Activated gamma-delta T cell (primary cell): ENCODE results near the gene PDE4B.
"Not testable (repeated sequence)": the region's sequence is repeated elsewhere in the genome, so short reads cannot be mapped to it uniquely, and the experiment has no call there.

ENCODE experiments used
- DNase-seq: peaks from one replicate; lab custom pipeline; 2025; lab: John Stamatoyannopoulos, UW

The PDE4B gene

DNA sequence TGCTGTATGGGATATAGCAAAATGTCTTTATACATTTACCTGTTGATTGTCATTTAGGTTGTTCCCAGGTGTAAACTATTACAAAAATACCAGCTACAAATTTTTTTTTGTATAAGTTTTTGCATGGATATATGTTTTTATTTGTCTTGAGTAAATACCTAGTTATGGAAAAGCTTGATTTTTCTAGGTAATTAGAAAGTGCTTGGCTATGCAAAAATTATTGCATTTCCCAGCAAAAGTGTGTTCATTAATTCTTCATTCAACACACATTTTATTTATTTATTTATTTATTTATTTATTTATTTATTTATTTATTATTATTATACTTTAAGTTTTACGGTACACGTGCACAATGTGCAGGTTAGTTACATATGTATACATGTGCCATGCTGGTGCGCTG lies 22.1 kb downstream of the PDE4B start:
- no peak for DNase-seq

- DNase-seq: no peak
Observed at GRCh38 chr1:65817891-65818290, 25.2 kb downstream of the PDE4B start.

GRCh38 chr1:65818966-65819365 lies 26.3 kb downstream of the PDE4B start:
- no peak for DNase-seq

- no peak for DNase-seq
Observed at GRCh38 chr1:65820983-65821382, 28.3 kb downstream of the PDE4B start.

- no peak for DNase-seq
Observed at GRCh38 chr1:65821386-65821785, 28.7 kb downstream of the PDE4B start.

GRCh38 chr1:65824103-65824502 lies 31.4 kb downstream of the PDE4B start:
- no peak for DNase-seq

- no peak for DNase-seq
Observed at GRCh38 chr1:65825741-65826140, 33.0 kb downstream of the PDE4B start.

DNA sequence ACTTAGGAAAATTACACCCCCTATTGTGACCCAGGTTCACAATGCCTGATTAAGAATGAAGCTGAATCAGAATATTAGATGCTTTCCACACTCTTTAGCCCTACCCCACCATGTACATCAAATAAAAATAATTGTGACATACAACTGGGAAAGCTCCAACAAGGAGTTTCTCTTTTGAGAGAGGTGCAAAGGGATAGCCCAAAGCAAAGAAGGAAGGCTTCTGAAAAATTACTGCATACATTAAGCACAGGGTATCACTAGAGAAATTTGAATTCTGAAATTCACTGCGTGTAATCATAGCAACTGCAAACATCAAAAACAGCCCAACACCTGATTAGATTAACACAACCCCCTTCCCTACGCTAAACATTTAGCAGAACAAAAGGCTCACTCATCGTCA lies 34.1 kb downstream of the PDE4B start:
- no peak for DNase-seq

DNA sequence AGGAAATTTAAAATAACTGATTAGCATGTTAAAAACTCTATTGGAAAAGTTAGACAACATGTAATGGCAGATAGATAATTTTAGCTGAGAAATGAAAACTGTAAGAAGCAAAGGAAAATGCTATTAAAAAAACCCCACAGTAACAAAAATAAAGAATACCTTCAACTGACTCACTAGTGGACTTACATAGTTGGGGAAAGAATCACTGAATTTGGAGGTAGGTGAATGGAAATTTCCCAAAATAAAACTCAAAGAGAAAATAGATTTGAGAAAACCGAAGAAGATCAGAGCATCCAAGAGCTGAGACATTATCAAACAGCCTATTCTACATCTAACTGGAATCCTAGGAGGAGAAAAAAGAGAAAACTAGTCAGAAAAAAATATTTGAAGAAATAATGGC lies 34.7 kb downstream of the PDE4B start:
- DNase-seq: no peak

- DNase-seq: no peak
Observed at GRCh38 chr1:65830306-65830705, 37.6 kb downstream of the PDE4B start.

- no peak for DNase-seq
Observed at GRCh38 chr1:65832296-65832695, 39.6 kb downstream of the PDE4B start.

DNA sequence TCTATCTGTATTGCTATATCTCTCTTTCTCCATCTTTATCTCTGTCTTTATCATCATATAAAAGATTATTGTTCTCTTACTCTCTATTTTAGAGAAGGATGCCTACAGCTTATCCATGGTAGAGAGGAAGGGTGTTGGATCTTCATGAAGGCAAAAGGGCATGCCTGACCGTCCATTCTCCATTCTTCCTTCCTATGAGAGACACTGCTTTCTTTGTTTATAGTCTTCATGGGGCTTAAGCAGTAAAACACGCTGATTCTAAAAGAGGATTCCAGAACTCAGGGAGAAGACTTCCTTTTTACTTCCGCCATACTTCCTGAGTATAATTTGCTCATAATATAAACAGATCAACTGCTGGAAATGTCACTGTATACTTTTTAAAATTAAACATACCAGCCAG lies 44.0 kb downstream of the PDE4B start:
- DNase-seq: no peak

- DNase-seq: no peak
Observed at GRCh38 chr1:65840683-65841082, 48.0 kb downstream of the PDE4B start.

DNA sequence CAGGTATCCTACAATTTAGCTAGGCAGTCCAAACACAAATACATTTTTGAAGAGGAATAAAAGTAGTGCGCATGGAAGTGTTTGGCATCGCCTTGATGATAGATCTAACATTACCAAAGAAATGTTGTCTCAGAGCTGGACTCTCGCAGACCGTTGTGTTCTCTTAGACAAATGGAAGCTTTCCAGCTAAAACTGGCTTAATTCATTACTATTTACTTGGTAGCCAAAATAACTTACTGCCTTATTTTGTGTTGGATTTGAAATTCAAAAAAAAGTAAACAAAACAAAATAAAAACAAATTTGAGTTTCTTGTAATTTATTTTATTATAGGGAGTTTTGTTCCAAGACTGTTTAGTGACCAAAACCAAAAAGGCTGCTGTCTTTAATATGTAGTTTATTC lies 51.6 kb downstream of the PDE4B start:
- no peak for DNase-seq

- no peak for DNase-seq
Observed at GRCh38 chr1:65844821-65845534, 52.3 kb downstream of the PDE4B start.

DNA sequence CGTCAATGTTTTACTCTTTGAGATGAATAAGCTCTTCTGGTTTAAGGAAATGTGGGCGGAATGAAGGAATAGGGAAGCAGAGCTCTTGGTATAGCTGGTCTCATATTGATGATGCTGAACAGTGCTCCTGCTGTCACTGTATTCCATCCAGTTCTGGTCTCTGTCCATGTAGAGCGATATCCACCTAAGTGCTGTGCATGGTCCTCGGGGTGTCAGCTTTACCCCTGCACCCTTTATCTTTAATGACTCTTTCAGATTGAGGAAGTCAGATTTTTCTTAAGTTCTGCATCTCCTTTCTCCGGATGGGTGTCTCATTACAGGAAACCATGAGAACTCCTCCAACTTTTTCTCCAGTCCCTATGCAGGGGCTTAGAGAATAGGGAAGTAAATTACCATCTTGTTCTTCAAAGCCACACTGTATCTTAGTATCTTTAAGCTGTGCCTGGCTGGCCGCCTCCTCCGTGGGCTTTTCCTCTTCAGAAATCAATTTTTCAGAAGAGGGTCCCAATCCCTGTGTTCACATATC lies 52.9 kb downstream of the PDE4B start:
- no peak for DNase-seq

DNA sequence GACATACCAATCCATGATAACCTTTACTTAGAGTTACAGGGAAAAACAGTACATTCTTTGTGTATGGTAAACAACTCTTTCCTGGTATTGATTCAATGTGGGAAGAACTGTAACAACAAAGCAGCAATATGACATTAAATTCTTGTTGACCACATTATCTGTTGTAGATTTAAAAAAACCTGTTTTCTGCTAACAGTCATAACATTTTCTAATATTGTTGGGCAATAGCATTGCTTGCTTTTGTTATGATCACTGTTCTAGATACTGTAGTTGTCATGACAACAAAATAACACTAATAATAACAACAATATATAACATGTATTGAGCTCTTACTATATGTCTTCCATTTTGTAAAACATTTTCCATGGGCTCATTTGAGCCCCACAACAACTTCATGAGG lies 54.2 kb downstream of the PDE4B start:
- DNase-seq: no peak

DNA sequence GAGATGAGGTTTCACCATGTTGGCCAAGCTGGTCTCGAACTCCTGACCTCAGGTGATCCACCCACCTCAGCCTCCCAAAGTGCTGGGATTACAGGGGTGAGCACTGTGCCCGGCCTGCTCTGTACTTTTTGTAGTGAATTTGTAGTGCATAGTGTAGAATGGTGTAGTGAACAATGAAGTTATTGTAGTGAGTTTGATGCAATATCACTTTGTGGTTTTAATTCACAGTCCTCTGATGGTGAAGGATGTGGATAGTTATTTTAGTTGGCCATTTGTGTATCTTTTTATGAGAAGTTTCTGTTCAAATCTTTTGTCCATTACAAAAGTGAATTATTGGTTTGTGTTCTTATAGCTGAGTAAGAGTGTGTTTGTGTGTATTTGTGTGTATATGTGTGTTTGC lies 57.6 kb downstream of the PDE4B start:
- DNase-seq: no peak

- DNase-seq: not testable (repeated sequence)
Observed at GRCh38 chr1:65856591-65856990, 63.9 kb downstream of the PDE4B start.

DNA sequence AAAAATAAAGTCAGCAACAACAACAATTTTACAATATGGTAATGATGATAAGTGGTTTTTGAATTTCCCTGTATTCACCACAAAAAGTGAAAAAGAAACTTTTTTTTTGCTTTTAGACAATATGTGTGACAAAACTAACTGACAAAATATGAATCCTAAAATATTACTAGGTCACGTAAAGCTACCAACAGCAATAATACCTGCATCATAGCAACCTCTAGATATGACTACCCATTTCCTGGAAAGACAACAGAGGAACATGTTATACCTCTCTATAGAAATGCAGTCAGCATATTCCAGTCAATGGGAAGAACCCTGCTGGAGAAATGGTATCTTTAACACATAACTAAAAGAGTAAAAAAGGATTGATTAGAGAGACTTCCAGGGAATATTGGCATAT lies 73.7 kb downstream of the PDE4B start:
- no peak for DNase-seq

GRCh38 chr1:65872301-65872700 lies 79.6 kb downstream of the PDE4B start:
- no peak for DNase-seq

DNA sequence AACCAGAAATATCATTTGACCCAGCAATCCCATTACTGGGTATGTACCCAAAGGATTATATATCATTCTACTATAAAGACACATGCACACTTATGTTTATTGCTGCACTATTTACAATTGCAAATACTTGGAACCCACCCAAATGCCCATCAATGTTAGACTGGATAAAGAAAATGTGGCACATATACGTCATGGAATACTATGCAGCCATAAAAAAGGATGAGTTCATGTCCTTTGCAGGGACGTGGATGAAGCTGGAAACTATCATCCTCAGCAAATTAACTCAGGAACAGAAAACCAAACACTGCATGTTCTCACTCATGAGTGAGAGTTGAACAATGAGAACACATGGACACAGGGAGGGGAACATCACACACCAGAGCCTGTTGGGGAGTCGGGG lies 85.6 kb downstream of the PDE4B start:
- DNase-seq: not testable (repeated sequence)

DNA sequence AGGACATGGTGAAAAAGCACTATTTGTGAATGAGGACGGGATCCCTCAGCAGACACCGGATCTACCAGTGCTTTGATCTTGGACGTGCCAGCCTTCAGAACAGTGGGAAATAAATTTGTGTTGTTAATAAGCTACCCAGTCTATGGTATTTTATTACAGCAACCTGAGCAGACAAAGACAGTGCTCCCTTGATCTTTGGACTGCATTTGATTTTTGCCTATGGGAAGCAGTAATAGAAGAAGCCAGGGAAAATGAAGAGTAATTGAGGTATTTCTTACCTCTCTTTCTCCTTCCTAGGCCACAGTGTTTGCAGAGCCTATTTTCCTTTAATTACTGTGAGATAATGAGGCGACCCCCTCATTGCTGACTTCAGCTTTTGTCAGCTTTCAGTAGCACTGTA lies 87.9 kb downstream of the PDE4B start:
- no peak for DNase-seq

GRCh38 chr1:65881067-65881594 lies 88.4 kb downstream of the PDE4B start:
- DNase-seq: no peak
